B cell (primary cell): ENCODE results near the gene OTOA. TPM values are rescaled to one million over a fixed set of nuclear protein-coding genes. Genes with fewer than 3 reads are reported as not detected.

Experiments
- ATAC-seq: fragments of 200-7000 bp; cut with Tn5 transposase; one replicate; pipeline ENCODE4 v1.10.0; 2021; ENCODE audit warnings: low read depth, mild to moderate bottlenecking, moderate number of reproducible peaks, moderate library complexity
- CTCF ChIA-PET: fragments of 350-600 bp; sonication (Branson Sonifier 250); formaldehyde crosslinking; loops from one replicate; lab custom pipeline; 2021; ENCODE audit warnings: antibody characterized with exemption, inconsistent platforms; lab: Charles Lee
- POLR2A ChIA-PET: fragments of 350-600 bp; sonication (Branson Sonifier 250); formaldehyde crosslinking; loops from one replicate; lab custom pipeline; 2021; ENCODE audit warnings: antibody characterized with exemption; lab: Charles Lee
- DNase-seq: peaks from one replicate; pipeline ENCODE4 v3.0.0; 2013
- H2AFZ ChIP-seq: 2 replicates; pipeline ENCODE4 v1.6.1; 2012; ENCODE audit warnings: mild to moderate bottlenecking, low read depth, low read length; ENCODE audit not compliant: insufficient read depth, poor library complexity, severe bottlenecking
- H3K27ac ChIP-seq, 2 donors: 1 replicate in 1 of 2; 2 replicates in 1 of 2; pipeline ENCODE4 v1.5.1; 2012 to 2013; ENCODE audit warnings: low read length in 2 of 2, mild to moderate bottlenecking in 2 of 2, moderate library complexity in 1 of 2
- H3K27me3 ChIP-seq, 4 experiments: fragments of 200-600 bp in 1 of 4; sonication (generic) in 1 of 4; replicated peaks in 1 of 4; 1 replicate in 2 of 4; 2 replicates in 2 of 4; pipeline versions ENCODE4 v1.6.1 to v1.7.0; 2013 to 2016; ENCODE audit warnings: low read length in 3 of 4, mild to moderate bottlenecking in 2 of 4, mixed read lengths in 1 of 4, moderate library complexity in 1 of 4; ENCODE audit not compliant: insufficient read depth in 4 of 4, control insufficient read depth in 3 of 4; ENCODE audit errors: control extremely low read depth in 1 of 4
- H3K36me3 ChIP-seq, 2 experiments: replicated peaks in 1 of 2; 1 replicate in 1 of 2; 2 replicates in 1 of 2; pipeline versions ENCODE4 v1.6.1 to v1.7.1; 2013; ENCODE audit warnings: low read length in 1 of 2; ENCODE audit not compliant: insufficient read depth in 2 of 2, control insufficient read depth in 1 of 2; ENCODE audit errors: control extremely low read depth in 1 of 2, extremely low read depth in 1 of 2
- H3K4me1 ChIP-seq, 2 donors: fragments of 200-600 bp in 1 of 2; sonication (generic) in 1 of 2; 1 replicate in 1 of 2; 2 replicates in 1 of 2; pipeline versions ENCODE4 v1.5.1 to v1.6.1; 2013 to 2017; ENCODE audit warnings: low read length in 2 of 2; ENCODE audit not compliant: control insufficient read depth in 2 of 2, insufficient read depth in 2 of 2
- H3K4me2 ChIP-seq: replicated peaks from 2 replicates; pipeline ENCODE3; 2012; ENCODE audit warnings: mild to moderate bottlenecking, low read depth, low read length; ENCODE audit not compliant: poor library complexity, severe bottlenecking
- H3K4me3 ChIP-seq, 5 experiments: fragments of 200-600 bp in 1 of 5; sonication (generic) in 1 of 5; 1 replicate in 3 of 5; 2 replicates in 2 of 5; pipeline versions ENCODE4 v1.5.1 to v1.7.0; 2011 to 2016; ENCODE audit warnings: low read length in 4 of 5, mild to moderate bottlenecking in 4 of 5, low read depth in 2 of 5, control low read depth in 1 of 5, moderate library complexity in 1 of 5; ENCODE audit not compliant: insufficient read depth in 1 of 5; ENCODE audit errors: control extremely low read depth in 1 of 5, extremely low read depth in 1 of 5
- H3K79me2 ChIP-seq: fragments of 200-600 bp; sonication (generic); one replicate; pipeline ENCODE4 v1.6.0; 2016; ENCODE audit warnings: low read length; ENCODE audit not compliant: control insufficient read depth, insufficient read depth
- H3K9ac ChIP-seq: fragments of 200-600 bp; sonication (generic); 2 replicates; pipeline ENCODE4 v1.6.1; 2017; ENCODE audit warnings: mild to moderate bottlenecking, low read length, moderate library complexity
- H3K9me3 ChIP-seq, 3 donors: one replicate each; pipeline versions ENCODE4 v1.6.1 to v1.7.1; 2013; ENCODE audit warnings: low read length in 2 of 3; ENCODE audit not compliant: control insufficient read depth in 2 of 3, insufficient read depth in 1 of 3; ENCODE audit errors: control extremely low read depth in 1 of 3
- H4K20me1 ChIP-seq: 2 replicates; pipeline ENCODE4 v1.6.0; 2012; ENCODE audit warnings: mild to moderate bottlenecking, low read length; ENCODE audit not compliant: insufficient read depth, control insufficient read depth, poor library complexity, severe bottlenecking
- H3K27ac Mint-ChIP-seq: one replicate; pipeline ENCODE4 v1.8.0; 2021; ENCODE audit warnings: mixed read lengths
- H3K27me3 Mint-ChIP-seq: one replicate; pipeline ENCODE4 v1.8.0; 2021; ENCODE audit warnings: mixed read lengths
- H3K4me1 Mint-ChIP-seq: one replicate; pipeline ENCODE4 v1.8.0; 2021; ENCODE audit warnings: mixed read lengths
- H3K4me3 Mint-ChIP-seq: one replicate; pipeline ENCODE4 v1.8.0; 2021; ENCODE audit warnings: mixed read lengths
- H3K9me3 Mint-ChIP-seq: one replicate; pipeline ENCODE4 v1.8.0; 2022; ENCODE audit warnings: mixed read lengths; ENCODE audit not compliant: insufficient read depth
- EZH2 ChIP-seq: IDR thresholded peaks from 2 replicates; pipeline ENCODE4 v1.6.1; 2012; ENCODE audit warnings: borderline replicate concordance, low read depth, mild to moderate bottlenecking, moderate library complexity, low read length; ENCODE audit not compliant: insufficient read depth, poor library complexity, severe bottlenecking
- WGBS: methylation state at CpG from one replicate; pipeline ENCODE4 v1.1.5; 2013; ENCODE audit warnings: missing lambda C conversion rate; ENCODE audit not compliant: insufficient coverage; 5-methylcytosine and 5-hydroxymethylcytosine counted together
- intact Hi-C: fragments of 100-400 bp; cut with micrococcal nuclease; formaldehyde crosslinking; loops from one replicate; pipeline ENCODE4 v1.10.0; 2022
- polyA plus RNA-seq: library from polyadenylated mRNA; depleted of rRNA; stranded (reverse); fragments of >200 nt; gene quantifications from 2 replicates; pipeline ENCODE4 v1.2.3, GENCODE V29; 2012
- total RNA-seq, 2 donors: library from RNA; stranded (reverse); fragments of 120-200 nt in 1 of 2; gene quantifications; 1 replicate in 1 of 2; 2 replicates in 1 of 2; pipeline versions ENCODE4 v1.2.3 to v1.2.4, GENCODE V29; 2013 to 2022
- TF ChIP-seq, protein P1 (sequence below): fragments of 200-600 bp; IDR thresholded peaks from one replicate; pipeline ENCODE4 v1.8.0; 2022; ENCODE audit warnings: antibody characterized with exemption, mild to moderate bottlenecking

The OTOA gene
- total and polyA plus RNA-seq, 2 donors (not counting 1 experiment from before 2014, with no cell fraction given), result 0.39 TPM; not detected in 1

DNA sequence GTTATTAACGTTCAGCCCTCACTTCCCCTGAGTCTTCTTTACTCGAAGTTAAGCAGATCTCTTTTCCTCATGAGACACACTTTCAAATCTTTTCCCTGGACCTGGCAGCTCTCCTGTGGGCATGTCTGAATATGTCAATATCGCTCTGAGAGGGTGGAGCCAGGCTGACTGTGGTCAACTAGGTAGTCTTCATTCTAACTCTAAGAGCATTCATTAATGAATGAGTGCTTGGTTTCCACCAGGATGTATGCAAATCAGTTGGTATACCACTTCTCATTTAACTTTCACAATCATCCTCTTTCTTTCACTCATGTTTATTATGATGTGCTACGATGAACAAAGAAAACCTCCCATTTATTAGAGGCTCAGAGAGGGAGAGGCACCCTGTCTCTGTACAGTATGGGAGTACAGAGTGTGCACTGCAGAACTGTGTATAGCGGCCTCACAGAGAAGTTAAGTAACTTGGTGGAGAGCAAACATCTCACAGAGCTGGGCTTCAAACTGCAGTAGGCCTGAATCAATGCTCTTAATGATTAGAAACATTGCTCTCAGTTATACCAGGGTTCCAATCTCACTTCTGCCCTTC is 39.9 kb downstream of the OTOA start:
- WGBS, result 58% methylated on average over 2 of the region's 5 CpGs
- Histone ChIP-seq H3K9me3 (peaks cover 0 to 2% (median 0%) of the 10 kb centered on the region in 3 donors), H3K4me1 (peaks cover 14 to 20% of the 10 kb centered on the region in 2 donors), H3K27me3 (peaks cover 0 to 16% (median 7%) of the 10 kb centered on the region in 4 experiments), H4K20me1 (no peaks in the 10 kb centered on the region), H3K4me2 (peak overlapping the region; percentile 42), H3K4me3 (no peak overlapping the region), H3K27ac (no peak overlapping the region), H3K79me2 (no peaks in the 10 kb centered on the region), H2AFZ (no peak overlapping the region), H3K36me3 (no peaks in the 10 kb centered on the region), H3K9ac (no peak overlapping the region)
- ATAC-seq, result peak; percentile 77
- peak; percentile 56 for DNase-seq
- TF ChIP-seq, protein P1, sequence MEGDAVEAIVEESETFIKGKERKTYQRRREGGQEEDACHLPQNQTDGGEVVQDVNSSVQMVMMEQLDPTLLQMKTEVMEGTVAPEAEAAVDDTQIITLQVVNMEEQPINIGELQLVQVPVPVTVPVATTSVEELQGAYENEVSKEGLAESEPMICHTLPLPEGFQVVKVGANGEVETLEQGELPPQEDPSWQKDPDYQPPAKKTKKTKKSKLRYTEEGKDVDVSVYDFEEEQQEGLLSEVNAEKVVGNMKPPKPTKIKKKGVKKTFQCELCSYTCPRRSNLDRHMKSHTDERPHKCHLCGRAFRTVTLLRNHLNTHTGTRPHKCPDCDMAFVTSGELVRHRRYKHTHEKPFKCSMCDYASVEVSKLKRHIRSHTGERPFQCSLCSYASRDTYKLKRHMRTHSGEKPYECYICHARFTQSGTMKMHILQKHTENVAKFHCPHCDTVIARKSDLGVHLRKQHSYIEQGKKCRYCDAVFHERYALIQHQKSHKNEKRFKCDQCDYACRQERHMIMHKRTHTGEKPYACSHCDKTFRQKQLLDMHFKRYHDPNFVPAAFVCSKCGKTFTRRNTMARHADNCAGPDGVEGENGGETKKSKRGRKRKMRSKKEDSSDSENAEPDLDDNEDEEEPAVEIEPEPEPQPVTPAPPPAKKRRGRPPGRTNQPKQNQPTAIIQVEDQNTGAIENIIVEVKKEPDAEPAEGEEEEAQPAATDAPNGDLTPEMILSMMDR, result no peak
- TF ChIP-seq EZH2, result no peak
- Mint-ChIP-seq H3K27ac (no peak overlapping the region), H3K4me1 (peaks cover 16% of the 10 kb centered on the region), H3K9me3 (no peaks in the 10 kb centered on the region), H3K27me3 (peaks cover 26% of the 10 kb centered on the region), H3K4me3 (peak overlapping the region; percentile 3)
- POLR2A ChIA-PET, result no interaction called here
- CTCF ChIA-PET, result interaction anchor here (0.5 to 10.9 kb wide), 4 partner anchors 18 to 122 kb away, joined by 3 to 129 read pairs (median 48); no protein-coding TSS in a partner anchor
- intact Hi-C loops, result loop anchor here (10.0 kb wide), 1 partner anchor 1731 kb away; no protein-coding TSS in a partner anchor

DNA sequence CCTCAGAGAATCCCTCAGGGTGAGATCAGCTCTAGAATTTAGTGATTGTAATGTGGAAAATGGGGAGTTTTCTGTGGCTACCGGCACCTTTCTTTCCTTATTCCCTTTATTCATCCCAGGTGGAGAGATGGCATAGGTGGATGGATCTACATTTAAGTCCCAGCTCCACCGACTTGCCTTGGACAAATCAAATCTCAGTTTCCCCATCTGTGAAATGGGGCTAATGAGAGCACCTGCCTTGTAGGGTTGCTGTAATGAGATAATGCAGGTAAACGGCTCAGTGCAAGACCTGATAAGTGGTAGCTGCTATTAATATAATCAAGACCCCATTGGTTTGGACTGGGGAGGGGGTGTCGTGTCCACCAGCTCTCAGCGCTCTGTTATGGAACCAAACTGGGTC is 40.5 kb downstream of the OTOA start:
- no peak overlapping the region for H3K4me3 ChIP-seq
- no peaks in the 10 kb centered on the region for H3K36me3 ChIP-seq
- peaks cover 0 to 16% (median 7%) of the 10 kb centered on the region in 4 experiments for H3K27me3 ChIP-seq
- WGBS, result 83% methylated on average over 3 of the region's 5 CpGs
- peaks cover 26% of the 10 kb centered on the region for H3K27me3 Mint-ChIP-seq
- H3K27ac ChIP-seq, result no peak overlapping the region
- H3K4me3 Mint-ChIP-seq, result no peak overlapping the region
- no peak overlapping the region for H3K27ac Mint-ChIP-seq
- no peak for DNase-seq
- CTCF ChIA-PET, result interaction anchor here (0.5 to 10.9 kb wide), 4 partner anchors 17 to 122 kb away, joined by 3 to 129 read pairs (median 48); no protein-coding TSS in a partner anchor
- TF ChIP-seq EZH2, result no peak
- TF ChIP-seq, protein P1, result no peak
- intact Hi-C loops, result loop anchor here (10.0 kb wide), 1 partner anchor 1731 kb away; no protein-coding TSS in a partner anchor
- no peaks in the 10 kb centered on the region for H3K9me3 Mint-ChIP-seq
- no peaks in the 10 kb centered on the region for H3K79me2 ChIP-seq
- H4K20me1 ChIP-seq, result no peaks in the 10 kb centered on the region
- no peak overlapping the region for H3K9ac ChIP-seq
- H3K4me1 Mint-ChIP-seq, result peaks cover 16% of the 10 kb centered on the region
- peaks cover 0 to 2% (median 0%) of the 10 kb centered on the region in 3 donors for H3K9me3 ChIP-seq
- H3K4me2 ChIP-seq, result peak overlapping the region; percentile 42
- no peak for ATAC-seq
- POLR2A ChIA-PET, result no interaction called here
- no peak overlapping the region for H2AFZ ChIP-seq
- peaks cover 14 to 21% of the 10 kb centered on the region in 2 donors for H3K4me1 ChIP-seq
